Left renal cortex interstitium (tissue), 4 donors: ENCODE data around the gene NT5C1A. TPM values are rescaled to one million over a fixed set of nuclear protein-coding genes. Genes with fewer than 3 reads are reported as not detected.

ENCODE experiments used
- DNase-seq, 4 donors: peaks; one replicate each; pipeline ENCODE4 v3.0.0-alpha.2; 2013; ENCODE audit warnings: low read depth in 4 of 4, low spot score in 2 of 4, missing footprints in 1 of 4
- polyA plus RNA-seq, 4 donors: library from polyadenylated mRNA; unstranded; fragments of 120-200 nt; gene quantifications; one replicate each; pipeline ENCODE4 v1.2.1, GENCODE V29; 2013; ENCODE audit not compliant: insufficient read length in 4 of 4

NT5C1A gene
- polyA plus RNA-seq, 4 donors: 0.27 to 1.1 (median 0.32) TPM

GRCh38 chr1:39666772-39667171, 5.1 kb downstream of the NT5C1A start:
- DNase-seq: no peak

DNA sequence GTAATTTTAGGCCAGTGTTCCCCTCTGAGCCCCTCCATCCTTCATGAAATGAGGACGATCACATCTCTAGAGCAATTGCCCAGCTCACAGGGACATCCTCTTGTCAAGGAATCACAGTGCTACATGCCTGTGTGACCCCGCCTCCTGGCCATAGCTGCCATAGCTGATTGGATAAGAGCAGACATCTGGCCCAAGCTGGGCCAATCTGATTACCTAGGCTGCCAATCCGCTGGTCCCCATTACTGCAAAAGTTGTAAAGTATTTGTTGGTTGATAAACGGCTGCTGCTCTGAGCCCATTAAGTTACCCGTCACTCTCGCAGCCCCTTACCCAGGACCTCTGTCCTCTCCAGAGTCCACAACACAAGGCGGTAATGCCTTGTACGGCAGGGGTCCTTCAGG, 8.3 kb downstream of the NT5C1A start:
- no peak for DNase-seq

GRCh38 chr1:39662861-39663260, 9.0 kb downstream of the NT5C1A start:
- no peak for DNase-seq

DNA sequence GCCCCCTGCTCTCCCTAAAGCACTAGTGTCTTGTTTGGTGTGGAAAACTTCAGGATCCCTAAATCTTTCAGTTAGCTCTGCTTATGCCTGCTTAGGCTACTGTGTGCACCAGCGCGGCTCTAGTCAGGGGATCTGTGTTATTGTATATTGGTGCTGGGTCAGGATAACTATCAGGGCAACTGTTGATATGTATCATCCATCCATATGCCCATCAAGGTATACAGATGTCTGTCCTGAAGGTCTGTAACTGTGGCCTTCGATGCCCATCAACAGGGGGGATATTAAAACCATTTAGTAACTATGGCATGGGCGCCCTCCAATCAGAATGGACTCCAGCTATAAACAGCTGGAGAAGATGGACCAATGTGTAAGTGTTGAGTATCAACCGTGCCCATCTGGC, 12.4 kb downstream of the NT5C1A start:
- DNase-seq: no peak

GRCh38 chr1:39659110-39659509, 12.8 kb downstream of the NT5C1A start:
- DNase-seq: no peak

DNA sequence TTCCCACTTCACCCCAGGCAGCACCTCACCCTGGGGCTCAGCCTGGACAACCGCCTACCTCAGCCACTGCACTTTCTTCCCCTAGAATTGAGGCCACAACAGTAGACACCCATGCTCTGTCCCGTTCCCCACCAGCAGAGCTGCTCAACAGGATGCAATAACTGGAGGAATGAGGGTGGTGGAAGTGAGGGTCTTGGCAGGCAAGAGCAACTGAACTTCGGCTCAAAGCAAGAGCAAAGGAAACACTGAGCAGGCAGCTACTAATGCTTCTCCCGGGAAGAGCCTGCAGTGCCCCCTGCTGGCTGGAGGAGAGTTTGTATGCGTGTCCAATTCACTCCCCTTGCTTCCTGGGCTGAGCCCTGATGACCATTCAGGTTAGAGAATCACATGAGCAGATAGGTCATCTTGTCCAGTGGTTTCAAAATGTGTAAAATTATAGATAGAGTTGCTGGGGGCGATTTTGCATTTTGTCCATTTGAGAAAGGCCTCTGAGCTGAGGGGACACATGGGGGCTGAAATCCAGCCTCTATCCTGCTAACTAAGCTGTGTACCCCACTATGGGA, 13.9 kb downstream of the NT5C1A start:
- peak in 1 of 4 donors; percentile 64 for DNase-seq

- DNase-seq: no peak
Observed at GRCh38 chr1:39657402-39657801, 14.5 kb downstream of the NT5C1A start.

GRCh38 chr1:39656391-39656790, 15.5 kb downstream of the NT5C1A start:
- no peak for DNase-seq

GRCh38 chr1:39655578-39656268, 16.2 kb downstream of the NT5C1A start:
- DNase-seq: no peak

GRCh38 chr1:39654291-39654690, 17.6 kb downstream of the NT5C1A start:
- DNase-seq: no peak

DNA sequence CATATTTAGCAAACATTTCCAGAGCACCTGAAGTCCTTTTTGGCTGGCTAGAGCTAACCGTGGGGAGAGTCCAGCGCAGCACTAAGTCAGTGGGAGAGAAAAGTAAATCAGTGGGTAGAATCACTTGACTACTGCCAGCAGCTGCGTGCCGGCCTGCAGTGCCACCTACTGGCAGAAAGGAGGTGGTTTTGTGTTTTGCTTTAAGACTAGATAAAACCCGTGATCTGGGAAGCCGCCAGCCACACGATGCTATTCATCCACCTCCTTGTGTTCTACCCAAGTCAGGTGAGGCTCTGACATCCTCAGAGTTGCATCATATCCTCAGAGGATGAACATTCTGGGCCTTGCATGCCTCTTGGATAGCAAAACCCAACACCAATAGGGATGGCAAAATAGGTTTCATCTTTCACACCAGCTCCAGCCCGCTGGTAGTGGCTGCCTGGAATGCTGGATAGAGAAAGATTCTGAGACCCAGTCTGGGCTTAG, 18.3 kb downstream of the NT5C1A start:
- peak in 1 of 4 donors; percentile 63 for DNase-seq

DNA sequence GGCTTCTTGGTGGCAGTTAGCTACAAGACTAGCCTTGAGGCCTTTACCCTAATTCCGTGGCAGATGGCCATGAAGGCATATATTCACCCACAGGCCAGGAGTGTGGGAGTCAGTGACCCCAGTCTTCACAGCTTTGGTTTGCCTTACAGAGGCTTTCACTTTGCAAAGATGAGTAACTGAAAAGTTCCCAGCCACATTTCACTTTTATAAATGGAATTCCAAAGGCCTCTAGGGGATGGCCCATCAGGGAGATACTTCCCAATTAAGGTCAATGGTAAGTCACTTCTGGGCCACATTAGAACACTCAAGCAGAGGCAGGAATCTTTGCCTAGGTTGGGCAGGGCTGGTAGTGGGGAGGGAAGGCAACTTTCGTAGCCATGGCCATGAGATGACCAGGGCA, 19.4 kb downstream of the NT5C1A start:
- no peak for DNase-seq

- no peak for DNase-seq
Observed at GRCh38 chr1:39652105-39652504, 19.8 kb downstream of the NT5C1A start.

GRCh38 chr1:39650431-39650830, 21.5 kb downstream of the NT5C1A start:
- DNase-seq: no peak

- DNase-seq: no peak
Observed at GRCh38 chr1:39649636-39650185, 22.2 kb downstream of the NT5C1A start.

DNA sequence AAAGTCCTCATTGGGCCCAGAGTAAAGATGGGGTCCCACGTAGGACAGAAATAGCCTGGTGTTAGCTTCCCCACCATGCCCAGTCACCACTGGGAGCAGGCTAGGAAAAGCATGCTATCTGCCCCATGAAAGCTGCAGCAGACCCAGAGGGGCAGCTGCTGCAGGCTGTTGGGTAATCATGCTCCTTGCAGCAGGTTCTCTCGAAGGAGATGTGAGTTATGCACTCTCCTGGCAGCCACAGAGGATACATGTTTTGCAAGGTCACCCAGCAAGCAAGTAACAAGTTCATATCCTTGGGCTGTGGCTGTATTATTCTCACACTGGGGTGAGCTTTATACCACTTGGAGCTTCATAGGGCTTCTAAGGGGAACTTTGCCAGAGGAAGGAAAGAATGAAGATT, 23.4 kb downstream of the NT5C1A start:
- no peak for DNase-seq

GRCh38 chr1:39647247-39647646, 24.7 kb downstream of the NT5C1A start:
- DNase-seq: no peak

- peak in 2 of 4 donors; percentile 68 to 69 for DNase-seq
Observed at GRCh38 chr1:39646232-39647081, 25.4 kb downstream of the NT5C1A start.

DNA sequence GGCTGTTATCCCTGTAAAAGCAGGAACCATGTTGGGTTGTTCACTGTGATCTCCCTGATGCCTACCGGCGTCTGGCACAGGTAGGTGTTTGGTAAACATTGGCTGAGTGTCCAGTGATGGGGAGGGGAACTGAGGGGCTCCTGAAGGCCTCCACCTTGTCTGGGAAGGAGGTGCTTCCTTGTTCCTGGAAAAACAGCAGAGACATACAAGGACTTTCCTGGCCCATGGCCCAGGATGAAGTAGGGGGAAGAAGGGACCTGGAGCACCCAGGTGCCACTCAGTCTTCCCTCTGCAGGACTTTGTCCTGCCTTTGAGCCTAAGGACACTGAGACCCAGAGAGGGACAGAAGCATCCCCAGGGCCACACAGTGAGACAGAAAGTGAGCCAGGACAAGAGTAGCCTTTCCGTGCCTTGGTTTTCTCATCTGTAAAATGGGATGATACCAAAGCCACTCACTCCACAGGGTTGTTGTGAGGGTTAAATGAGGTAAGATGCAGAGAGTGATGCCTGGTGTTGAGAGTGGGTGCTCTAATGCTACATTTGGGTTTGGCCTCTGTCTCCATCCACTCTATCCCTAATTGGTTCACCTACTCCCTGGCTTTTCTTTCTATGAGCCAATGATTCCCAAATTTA, 26.4 kb downstream of the NT5C1A start:
- no peak for DNase-seq

- no peak for DNase-seq
Observed at GRCh38 chr1:39643705-39644104, 28.2 kb downstream of the NT5C1A start.

DNA sequence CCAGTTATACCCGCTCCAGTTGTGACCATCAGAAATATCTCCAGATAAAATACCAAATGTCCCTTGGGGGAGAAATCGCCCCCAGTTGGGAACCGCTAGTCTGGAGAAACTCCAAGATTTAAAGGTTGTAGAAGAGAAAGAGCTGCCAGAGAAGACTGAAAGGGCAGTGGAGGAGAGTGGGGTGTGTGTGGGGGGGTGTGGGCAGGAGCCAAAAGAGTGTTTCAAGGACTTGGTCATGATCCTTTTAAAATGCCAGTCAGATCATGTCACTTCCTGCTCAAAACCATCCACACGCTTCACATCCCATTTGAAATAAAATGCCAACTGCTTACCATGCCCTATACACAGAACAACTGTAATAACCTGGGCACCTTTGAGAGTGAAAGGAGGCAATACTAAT, 29.1 kb downstream of the NT5C1A start:
- no peak for DNase-seq
